DOHH2 (cell line): Measurements from ENCODE around the gene PARP9.

Source experiments
- H3F3A ChIP-seq: fragments of 200-600 bp; sonication (generic), shearing (Covaris generic); 2 replicates; pipeline ENCODE4 v1.6.0; 2016; ENCODE audit warnings: antibody characterized with exemption, mild to moderate bottlenecking; ENCODE audit not compliant: control insufficient read depth, insufficient read depth
- H3K27ac ChIP-seq: fragments of 200-600 bp; sonication (generic); 2 replicates; pipeline ENCODE4 v1.5.1; 2014; ENCODE audit warnings: low read depth, mild to moderate bottlenecking, low read length, moderate library complexity
- H3K27me3 ChIP-seq: fragments of 200-600 bp; sonication (generic); 2 replicates; pipeline ENCODE4 v1.6.1; 2014; ENCODE audit warnings: mild to moderate bottlenecking, low read length, mixed read lengths; ENCODE audit not compliant: control insufficient read depth
- H3K36me3 ChIP-seq: fragments of 200-600 bp; sonication (generic); 2 replicates; pipeline ENCODE4 v1.6.1; 2014; ENCODE audit warnings: mild to moderate bottlenecking, low read length, moderate library complexity, mixed read lengths; ENCODE audit not compliant: control insufficient read depth
- H3K4me1 ChIP-seq: fragments of 200-600 bp; sonication (generic); 2 replicates; pipeline ENCODE4 v1.6.1; 2014; ENCODE audit warnings: mild to moderate bottlenecking, low read length, mixed read lengths; ENCODE audit not compliant: control insufficient read depth
- H3K4me2 ChIP-seq: fragments of 200-600 bp; sonication (generic); 2 replicates; pipeline ENCODE4 v1.6.0; 2014; ENCODE audit warnings: mild to moderate bottlenecking, low read length, moderate library complexity
- H3K4me3 ChIP-seq: fragments of 200-600 bp; sonication (generic); 2 replicates; pipeline ENCODE4 v1.5.1; 2014; ENCODE audit warnings: mild to moderate bottlenecking, low read length, mixed read lengths
- H3K79me2 ChIP-seq: fragments of 200-600 bp; sonication (generic); 2 replicates; pipeline ENCODE4 v1.6.1; 2014; ENCODE audit warnings: mild to moderate bottlenecking, low read length, mixed read lengths; ENCODE audit not compliant: control insufficient read depth
- H3K9me2 ChIP-seq: fragments of 200-600 bp; sonication (generic); replicated peaks from 2 replicates; pipeline ENCODE4 v1.6.1; 2014; ENCODE audit warnings: mild to moderate bottlenecking, low read length, mixed read lengths; ENCODE audit not compliant: control insufficient read depth
- H3K9me3 ChIP-seq: fragments of 200-600 bp; sonication (generic); 2 replicates; pipeline ENCODE4 v1.6.1; 2014; ENCODE audit warnings: antibody characterized with exemption, low read length, mixed read lengths; ENCODE audit not compliant: control insufficient read depth, insufficient read depth
- H4K20me1 ChIP-seq: fragments of 200-600 bp; sonication (generic); 2 replicates; pipeline ENCODE4 v1.6.0; 2014; ENCODE audit warnings: low read depth, mild to moderate bottlenecking, antibody characterized with exemption, low read length, moderate library complexity; ENCODE audit not compliant: control insufficient read depth, insufficient read depth
- EZH2phosphoT487 ChIP-seq: fragments of 200-600 bp; sonication (generic); IDR thresholded peaks from 2 replicates; pipeline ENCODE4 v1.6.1; 2017; ENCODE audit warnings: borderline replicate concordance, mild to moderate bottlenecking, antibody characterized with exemption, low read length, moderate library complexity, mixed read lengths
- TF ChIP-seq, protein P1 (sequence below): fragments of 200-600 bp; sonication (generic); IDR thresholded peaks from one replicate; pipeline ENCODE4 v1.5.1; 2014; ENCODE audit warnings: antibody characterized with exemption, mild to moderate bottlenecking, low read depth, low read length; ENCODE audit not compliant: poor library complexity, severe bottlenecking

The PARP9 gene

DNA sequence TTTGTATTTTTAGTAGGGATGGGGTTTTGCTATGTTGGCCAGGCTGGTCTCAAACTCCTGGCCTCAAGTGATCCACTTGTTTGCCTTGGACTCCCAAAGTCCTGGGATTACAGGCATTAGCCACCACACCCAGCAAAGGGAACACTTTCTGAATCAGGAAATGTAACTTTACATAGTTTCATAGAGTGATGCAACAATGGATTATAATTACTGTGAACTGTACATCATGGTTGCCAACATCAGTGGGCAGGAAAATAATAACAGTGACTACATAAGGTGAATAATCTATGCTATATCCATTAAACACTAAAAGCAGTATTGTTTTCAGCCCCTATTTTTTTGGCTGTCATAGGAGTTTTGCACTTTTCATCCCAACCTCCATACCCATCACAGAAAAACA, 44.4 kb downstream of the PARP9 start:
- Histone ChIP-seq H3K4me1 (peaks cover 5% of the 10 kb centered on the region), H3K79me2 (peaks cover under 1% of the 10 kb centered on the region; the same call in 1 of the 2 replicates), H3K36me3 (no peaks in the 10 kb centered on the region), H3K9me2 (no peaks in the 10 kb centered on the region), H3K27me3 (no peaks in the 10 kb centered on the region), H3K4me2 (no peak overlapping the region), H3F3A (no peaks in the 10 kb centered on the region), H3K4me3 (no peak overlapping the region), H3K27ac (no peak overlapping the region), H3K9me3 (no peaks in the 10 kb centered on the region), H4K20me1 (no peaks in the 10 kb centered on the region)
- TF ChIP-seq EZH2phosphoT487, result no peak
- TF ChIP-seq, protein P1, sequence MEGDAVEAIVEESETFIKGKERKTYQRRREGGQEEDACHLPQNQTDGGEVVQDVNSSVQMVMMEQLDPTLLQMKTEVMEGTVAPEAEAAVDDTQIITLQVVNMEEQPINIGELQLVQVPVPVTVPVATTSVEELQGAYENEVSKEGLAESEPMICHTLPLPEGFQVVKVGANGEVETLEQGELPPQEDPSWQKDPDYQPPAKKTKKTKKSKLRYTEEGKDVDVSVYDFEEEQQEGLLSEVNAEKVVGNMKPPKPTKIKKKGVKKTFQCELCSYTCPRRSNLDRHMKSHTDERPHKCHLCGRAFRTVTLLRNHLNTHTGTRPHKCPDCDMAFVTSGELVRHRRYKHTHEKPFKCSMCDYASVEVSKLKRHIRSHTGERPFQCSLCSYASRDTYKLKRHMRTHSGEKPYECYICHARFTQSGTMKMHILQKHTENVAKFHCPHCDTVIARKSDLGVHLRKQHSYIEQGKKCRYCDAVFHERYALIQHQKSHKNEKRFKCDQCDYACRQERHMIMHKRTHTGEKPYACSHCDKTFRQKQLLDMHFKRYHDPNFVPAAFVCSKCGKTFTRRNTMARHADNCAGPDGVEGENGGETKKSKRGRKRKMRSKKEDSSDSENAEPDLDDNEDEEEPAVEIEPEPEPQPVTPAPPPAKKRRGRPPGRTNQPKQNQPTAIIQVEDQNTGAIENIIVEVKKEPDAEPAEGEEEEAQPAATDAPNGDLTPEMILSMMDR, result no peak

DNA sequence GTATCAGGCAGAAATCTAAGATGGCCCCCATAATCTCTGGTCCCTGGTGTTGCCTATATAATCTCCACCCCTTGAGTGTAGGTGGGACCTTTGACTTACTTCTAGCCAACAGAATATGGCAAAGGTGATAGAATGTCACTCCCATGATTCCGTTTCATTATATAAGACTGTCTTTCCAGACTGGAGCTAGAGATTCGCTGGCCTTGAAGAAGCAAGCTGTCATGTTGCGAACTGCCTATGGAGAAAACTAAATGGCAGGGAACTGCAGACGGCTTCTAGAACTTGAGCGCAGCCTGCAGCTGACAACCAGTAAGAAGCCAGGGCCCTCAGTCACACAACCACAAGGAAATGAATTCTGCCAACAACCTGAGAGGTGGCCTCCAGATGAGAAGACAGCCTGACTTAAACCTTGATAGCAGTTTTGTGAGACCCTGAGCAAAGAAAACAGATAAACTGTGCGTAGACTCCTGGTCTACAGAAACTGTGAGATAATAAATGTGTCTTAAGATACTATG, 47.2 kb downstream of the PARP9 start:
- Histone ChIP-seq H3K9me2 (no peaks in the 10 kb centered on the region), H3K9me3 (no peaks in the 10 kb centered on the region), H3K36me3 (peaks cover 10% of the 10 kb centered on the region), H3K79me2 (peaks cover 28% of the 10 kb centered on the region), H3F3A (0 out of 2 replicates have a peak, but pooled peaks cover 3% of the 10 kb centered on the region), H3K4me2 (no peak overlapping the region), H3K4me1 (peaks cover 17% of the 10 kb centered on the region), H3K4me3 (no peak overlapping the region), H3K27ac (no peak overlapping the region), H4K20me1 (peaks cover 13% of the 10 kb centered on the region; the same call in 1 of the 2 replicates), H3K27me3 (no peaks in the 10 kb centered on the region)
- TF ChIP-seq EZH2phosphoT487, result no peak
- TF ChIP-seq, protein P1, result no peak

DNA sequence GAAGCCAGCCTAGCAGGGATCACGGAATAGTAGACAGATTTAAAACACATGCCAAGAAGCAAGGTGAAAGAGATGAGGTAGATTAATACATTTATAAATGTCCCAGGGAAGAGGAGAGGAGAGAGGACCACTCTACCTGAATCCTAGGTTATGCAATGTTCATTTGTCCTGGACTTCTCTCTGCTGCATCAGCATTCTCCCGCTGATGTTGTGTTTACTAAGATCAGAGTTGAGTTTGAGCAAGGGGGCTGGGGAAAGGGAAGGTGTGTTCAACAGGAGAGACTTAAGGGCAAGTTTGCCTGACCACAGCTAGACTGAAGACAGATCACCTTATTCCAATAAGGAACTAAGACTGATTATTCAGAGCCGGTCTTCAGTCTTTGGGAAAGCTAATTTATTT, 48.2 kb downstream of the PARP9 start:
- Histone ChIP-seq H3K4me2 (no peak overlapping the region), H3K9me2 (no peaks in the 10 kb centered on the region), H3K27me3 (no peaks in the 10 kb centered on the region), H4K20me1 (peaks cover 23% of the 10 kb centered on the region; the same call in 1 of the 2 replicates), H3K4me3 (no peak overlapping the region), H3F3A (0 out of 2 replicates have a peak, but pooled peaks cover 3% of the 10 kb centered on the region), H3K79me2 (peaks cover 38% of the 10 kb centered on the region), H3K9me3 (no peaks in the 10 kb centered on the region), H3K4me1 (peaks cover 24% of the 10 kb centered on the region), H3K36me3 (peaks cover 20% of the 10 kb centered on the region), H3K27ac (no peak overlapping the region)
- no peak for TF ChIP-seq EZH2phosphoT487
- TF ChIP-seq, protein P1, result no peak
